ENCODE results near the gene HNRNPD. TPM values are rescaled to one million over a fixed set of nuclear protein-coding genes. Genes with fewer than 3 reads are reported as not detected.

HNRNPD gene
- total RNA-seq, 1 experiment from 2014 or later = 580 TPM

GRCh38 chr4:82360298-82361177 is 13.3 kb downstream of the HNRNPD start:
- Mint-ChIP-seq H3K27ac (no peak overlapping the region), H3K4me3 (no peak overlapping the region), H3K4me1 (peaks cover 35% of the 10 kb centered on the region), H3K27me3 (ENCODE audit: low read depth) (no peaks in the 10 kb centered on the region), H3K9me3 (no peaks in the 10 kb centered on the region), H3K36me3 (peaks cover 44% of the 10 kb centered on the region)
- DNase-seq (ENCODE audit: low spot score) (no peak), ATAC-seq (peak; percentile 63)
- ChIA-PET POLR2A (interaction anchor here (1.7 to 2.4 kb wide), 2 partner anchors 13 to 69 kb away, joined by 8 to 9 read pairs; partner anchors contain the start of gene HNRNPD), CTCF (interaction anchor here (0.5 to 3.1 kb wide), 13 partner anchors 11 to 911 kb away, joined by 3 to 21 read pairs (median 3); no protein-coding TSS in a partner anchor)
- TF ChIP-seq ELF4 (CRISPR knock-in tag; IDR thresholded peaks at IDR 0.05; ENCODE audit: low read depth) (no peak), GABPB1 (CRISPR knock-in tag; IDR thresholded peaks at IDR 0.05) (no peak), CTCF (IDR thresholded peaks at IDR 0.05) (peak; percentile 16; the same call in 1 of the 2 replicates), NFATC4 (CRISPR knock-in tag; IDR thresholded peaks at IDR 0.05) (no peak), CBFB (CRISPR knock-in tag; IDR thresholded peaks at IDR 0.05; ENCODE audit: low read depth) (no peak), ZNF138 (CRISPR knock-in tag; conservative IDR thresholded peaks at IDR 0.05) (no peak), NR3C1 (CRISPR knock-in tag; conservative IDR thresholded peaks at IDR 0.05; ENCODE audit: low read depth) (no peak), IRF2 (CRISPR knock-in tag; IDR thresholded peaks at IDR 0.05; ENCODE audit: borderline replicate concordance, low read depth) (no peak)

- H3K9me3 Mint-ChIP-seq = no peaks in the 10 kb centered on the region
- H3K27me3 Mint-ChIP-seq (ENCODE audit: low read depth) = no peaks in the 10 kb centered on the region
- peaks cover 25% of the 10 kb centered on the region for H3K4me1 Mint-ChIP-seq
- peaks cover 58% of the 10 kb centered on the region for H3K36me3 Mint-ChIP-seq
- H3K4me3 Mint-ChIP-seq = no peak overlapping the region
- TF ChIP-seq ZMAT4 (CRISPR knock-in tag; IDR thresholded peaks at IDR 0.05) = no peak
- TF ChIP-seq ZNF121 (CRISPR knock-in tag; IDR thresholded peaks at IDR 0.05) = no peak
- TF ChIP-seq TCF7 (CRISPR knock-in tag; IDR thresholded peaks at IDR 0.05; ENCODE audit: low read depth) = no peak
- TF ChIP-seq ZNF232 (CRISPR knock-in tag; IDR thresholded peaks at IDR 0.05) = no peak
- no peak for TF ChIP-seq IRF1 (CRISPR knock-in tag; IDR thresholded peaks at IDR 0.05)
- no peak for DNase-seq (ENCODE audit: low spot score)
- peak overlapping the region; percentile 23; the same call in 1 of the 2 replicates for H3K27ac Mint-ChIP-seq
- ChIA-PET CTCF (no interaction called here), POLR2A (interaction anchor here (2.4 kb wide), 1 partner anchor 70 kb away, joined by 9 read pairs; no protein-coding TSS in a partner anchor)
- ATAC-seq = no peak
These were observed 14.9 kb downstream of the HNRNPD start for GRCh38 chr4:82358847-82359246.

GRCh38 chr4:82357640-82358039 is 16.2 kb downstream of the HNRNPD start:
- DNase-seq (ENCODE audit: low spot score) = no peak
- TF ChIP-seq CREM (CRISPR knock-in tag; IDR thresholded peaks at IDR 0.05) = no peak
- no peak for TF ChIP-seq TP53 (CRISPR knock-in tag; IDR thresholded peaks at IDR 0.05)
- no peak for TF ChIP-seq ZNF281 (CRISPR knock-in tag; IDR thresholded peaks at IDR 0.05)
- TF ChIP-seq E2F4 (CRISPR knock-in tag; IDR thresholded peaks at IDR 0.05; ENCODE audit: borderline replicate concordance, low read depth) = no peak
- no peak for TF ChIP-seq IRF2 (CRISPR knock-in tag; IDR thresholded peaks at IDR 0.05; ENCODE audit: borderline replicate concordance, low read depth)
- no peak for TF ChIP-seq ZNF219 (CRISPR knock-in tag; IDR thresholded peaks at IDR 0.05; ENCODE audit: borderline replicate concordance)
- H3K27me3 Mint-ChIP-seq (ENCODE audit: low read depth) = no peaks in the 10 kb centered on the region
- peaks cover 70% of the 10 kb centered on the region for H3K36me3 Mint-ChIP-seq
- no peak overlapping the region for H3K27ac Mint-ChIP-seq
- H3K4me1 Mint-ChIP-seq = peaks cover 17% of the 10 kb centered on the region
- no peak for ATAC-seq
- no peaks in the 10 kb centered on the region for H3K9me3 Mint-ChIP-seq
- no peak overlapping the region for H3K4me3 Mint-ChIP-seq
- POLR2A ChIA-PET = interaction anchor here (1.0 kb wide), 1 partner anchor 17 kb away, joined by 8 read pairs; the partner anchor contains the start of gene HNRNPD
- CTCF ChIA-PET = interaction anchor here (1.2 kb wide), 1 partner anchor 82 kb away, joined by 4 read pairs; no protein-coding TSS in a partner anchor

All from WTC11 (cell line).